MM.1S (cell line): Measurements from ENCODE around the gene RRP12.
A peak's percentile ranks its signal among the peaks of the same experiment; 100 is the strongest.

Source experiments
- DNase-seq: peaks from one replicate; pipeline ENCODE4 v3.0.0-alpha.2; 2015
- H2AFZ ChIP-seq: fragments of 300-600 bp; sonication (generic); 2 replicates; pipeline ENCODE4 v1.6.0; 2016; ENCODE audit warnings: antibody characterized with exemption, low read length
- H3F3A ChIP-seq: fragments of 300-600 bp; sonication (generic); 2 replicates; pipeline ENCODE4 v1.6.1; 2016; ENCODE audit warnings: mild to moderate bottlenecking, antibody characterized with exemption, low read length, moderate library complexity, mixed read lengths; ENCODE audit not compliant: insufficient read depth
- H3K27ac ChIP-seq: fragments of 300-600 bp; sonication (generic); 2 replicates; pipeline ENCODE4 v1.5.1; 2016; ENCODE audit warnings: mild to moderate bottlenecking, low read length
- H3K27me3 ChIP-seq: fragments of 300-600 bp; sonication (generic); replicated peaks from 2 replicates; pipeline ENCODE4 v1.6.0; 2016; ENCODE audit warnings: low read length; ENCODE audit not compliant: insufficient read depth
- H3K36me3 ChIP-seq: fragments of 300-600 bp; sonication (generic); replicated peaks from 2 replicates; pipeline ENCODE4 v1.6.1; 2016; ENCODE audit warnings: mild to moderate bottlenecking, low read length, mixed read lengths; ENCODE audit not compliant: insufficient read depth
- H3K4me1 ChIP-seq: fragments of 300-600 bp; sonication (generic); 2 replicates; pipeline ENCODE4 v1.6.1; 2016; ENCODE audit warnings: low read length, mixed read lengths
- H3K4me2 ChIP-seq: fragments of 300-600 bp; sonication (generic); 2 replicates; pipeline ENCODE4 v1.6.0; 2016; ENCODE audit warnings: low read depth, low read length
- H3K4me3 ChIP-seq: fragments of 300-600 bp; sonication (generic); 2 replicates; pipeline ENCODE4 v1.5.1; 2016; ENCODE audit warnings: low read length, mixed read lengths
- H3K79me2 ChIP-seq: fragments of 300-600 bp; sonication (generic); 2 replicates; pipeline ENCODE4 v1.6.1; 2016; ENCODE audit warnings: mixed run types, low read length, mixed read lengths
- H3K9ac ChIP-seq: fragments of 300-600 bp; sonication (generic); 2 replicates; pipeline ENCODE4 v1.6.1; 2016; ENCODE audit warnings: low read length, mixed read lengths
- H3K9me2 ChIP-seq: fragments of 300-600 bp; sonication (generic); replicated peaks from 2 replicates; pipeline ENCODE4 v1.6.1; 2016; ENCODE audit warnings: mild to moderate bottlenecking, low read length, mixed read lengths; ENCODE audit not compliant: insufficient read depth
- H3K9me3 ChIP-seq: fragments of 300-600 bp; sonication (generic); replicated peaks from 2 replicates; pipeline ENCODE4 v1.6.1; 2016; ENCODE audit warnings: mild to moderate bottlenecking, low read length, mixed read lengths; ENCODE audit not compliant: insufficient read depth
- H4K20me1 ChIP-seq: fragments of 300-600 bp; sonication (generic); 2 replicates; pipeline ENCODE4 v1.6.1; 2016; ENCODE audit warnings: mild to moderate bottlenecking, low read length, moderate library complexity, mixed read lengths; ENCODE audit not compliant: insufficient read depth
- EZH2 ChIP-seq: fragments of 300-600 bp; sonication (generic); optimal IDR thresholded peaks from 2 replicates; pipeline ENCODE3; 2017; ENCODE audit warnings: low read depth, mild to moderate bottlenecking, antibody characterized with exemption, low read length, mixed read lengths
- EZH2phosphoT487 ChIP-seq: fragments of 300-600 bp; sonication (generic); IDR thresholded peaks from 2 replicates; pipeline ENCODE4 v1.6.1; 2018; ENCODE audit warnings: antibody characterized with exemption, low read length
- TF ChIP-seq, protein P1 (sequence below): fragments of 300-600 bp; sonication (generic); IDR thresholded peaks from 2 replicates; pipeline ENCODE4 v1.5.1; 2016; ENCODE audit warnings: antibody characterized with exemption, low read length, mixed read lengths

The RRP12 gene, protein sequence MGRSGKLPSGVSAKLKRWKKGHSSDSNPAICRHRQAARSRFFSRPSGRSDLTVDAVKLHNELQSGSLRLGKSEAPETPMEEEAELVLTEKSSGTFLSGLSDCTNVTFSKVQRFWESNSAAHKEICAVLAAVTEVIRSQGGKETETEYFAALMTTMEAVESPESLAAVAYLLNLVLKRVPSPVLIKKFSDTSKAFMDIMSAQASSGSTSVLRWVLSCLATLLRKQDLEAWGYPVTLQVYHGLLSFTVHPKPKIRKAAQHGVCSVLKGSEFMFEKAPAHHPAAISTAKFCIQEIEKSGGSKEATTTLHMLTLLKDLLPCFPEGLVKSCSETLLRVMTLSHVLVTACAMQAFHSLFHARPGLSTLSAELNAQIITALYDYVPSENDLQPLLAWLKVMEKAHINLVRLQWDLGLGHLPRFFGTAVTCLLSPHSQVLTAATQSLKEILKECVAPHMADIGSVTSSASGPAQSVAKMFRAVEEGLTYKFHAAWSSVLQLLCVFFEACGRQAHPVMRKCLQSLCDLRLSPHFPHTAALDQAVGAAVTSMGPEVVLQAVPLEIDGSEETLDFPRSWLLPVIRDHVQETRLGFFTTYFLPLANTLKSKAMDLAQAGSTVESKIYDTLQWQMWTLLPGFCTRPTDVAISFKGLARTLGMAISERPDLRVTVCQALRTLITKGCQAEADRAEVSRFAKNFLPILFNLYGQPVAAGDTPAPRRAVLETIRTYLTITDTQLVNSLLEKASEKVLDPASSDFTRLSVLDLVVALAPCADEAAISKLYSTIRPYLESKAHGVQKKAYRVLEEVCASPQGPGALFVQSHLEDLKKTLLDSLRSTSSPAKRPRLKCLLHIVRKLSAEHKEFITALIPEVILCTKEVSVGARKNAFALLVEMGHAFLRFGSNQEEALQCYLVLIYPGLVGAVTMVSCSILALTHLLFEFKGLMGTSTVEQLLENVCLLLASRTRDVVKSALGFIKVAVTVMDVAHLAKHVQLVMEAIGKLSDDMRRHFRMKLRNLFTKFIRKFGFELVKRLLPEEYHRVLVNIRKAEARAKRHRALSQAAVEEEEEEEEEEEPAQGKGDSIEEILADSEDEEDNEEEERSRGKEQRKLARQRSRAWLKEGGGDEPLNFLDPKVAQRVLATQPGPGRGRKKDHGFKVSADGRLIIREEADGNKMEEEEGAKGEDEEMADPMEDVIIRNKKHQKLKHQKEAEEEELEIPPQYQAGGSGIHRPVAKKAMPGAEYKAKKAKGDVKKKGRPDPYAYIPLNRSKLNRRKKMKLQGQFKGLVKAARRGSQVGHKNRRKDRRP (N-terminal part only)

DNA sequence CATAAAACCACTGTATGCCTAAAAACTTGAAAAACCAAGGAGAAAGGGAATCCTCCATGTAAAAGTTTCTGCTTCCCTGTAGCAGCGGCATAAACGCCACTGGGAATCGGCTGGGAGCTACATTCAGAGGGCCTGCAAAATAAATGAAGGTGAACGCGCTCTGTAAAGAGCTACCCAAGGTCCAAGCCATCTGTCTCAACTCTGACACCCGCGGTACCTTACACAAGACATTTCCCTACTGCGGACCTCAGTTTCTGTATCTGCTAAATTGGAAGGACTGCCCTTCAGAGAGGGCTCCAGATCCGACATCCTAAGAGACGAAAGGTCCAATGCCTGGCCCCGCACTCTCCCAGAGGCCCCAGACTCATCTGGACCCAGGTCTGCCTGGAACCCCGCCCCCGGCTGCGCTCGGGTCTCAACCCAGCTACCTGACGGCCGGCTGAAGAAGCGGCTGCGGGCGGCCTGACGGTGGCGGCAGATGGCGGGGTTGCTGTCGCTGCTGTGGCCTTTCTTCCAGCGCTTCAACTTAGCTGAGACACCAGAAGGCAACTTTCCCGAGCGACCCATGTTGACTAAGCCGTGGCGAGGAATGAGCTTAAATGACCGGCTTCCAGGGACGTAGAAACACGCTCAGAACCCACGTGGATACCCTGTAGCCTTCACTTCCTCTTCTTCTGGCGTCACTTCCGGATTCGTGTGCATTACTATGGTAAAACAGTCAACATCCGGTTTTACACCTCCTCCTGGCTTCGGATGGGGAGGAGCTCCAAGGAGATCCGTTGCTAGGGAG is at the start of gene RRP12:
Gene RRP12, minus strand, starts transcription at position 676 of the 790 bp plus-strand sequence. Its CDS starts 109 bp downstream, at position 567.
- Histone ChIP-seq H4K20me1 (no peaks in the 10 kb centered on the region), H3K9me2 (no peaks in the 10 kb centered on the region), H3K27me3 (no peaks in the 10 kb centered on the region), H3K4me1 (no peaks in the 10 kb centered on the region), H3K9me3 (no peaks in the 10 kb centered on the region), H3K4me3 (peak within 1 kb of the TSS; percentile 93), H3F3A (peaks cover 11% of the 10 kb centered on the region; the same call in 1 of the 2 replicates), H3K79me2 (peaks cover 32% of the 10 kb centered on the region), H3K36me3 (0 out of 2 replicates have a peak, but pooled peaks cover 2% of the 10 kb centered on the region), H3K4me2 (peak within 1 kb of the TSS; percentile 83), H2AFZ (peak within 1 kb of the TSS; percentile 46), H3K27ac (peak within 1 kb of the TSS; percentile 89), H3K9ac (peak within 1 kb of the TSS; percentile 97)
- no peak for TF ChIP-seq EZH2phosphoT487
- TF ChIP-seq, protein P1, sequence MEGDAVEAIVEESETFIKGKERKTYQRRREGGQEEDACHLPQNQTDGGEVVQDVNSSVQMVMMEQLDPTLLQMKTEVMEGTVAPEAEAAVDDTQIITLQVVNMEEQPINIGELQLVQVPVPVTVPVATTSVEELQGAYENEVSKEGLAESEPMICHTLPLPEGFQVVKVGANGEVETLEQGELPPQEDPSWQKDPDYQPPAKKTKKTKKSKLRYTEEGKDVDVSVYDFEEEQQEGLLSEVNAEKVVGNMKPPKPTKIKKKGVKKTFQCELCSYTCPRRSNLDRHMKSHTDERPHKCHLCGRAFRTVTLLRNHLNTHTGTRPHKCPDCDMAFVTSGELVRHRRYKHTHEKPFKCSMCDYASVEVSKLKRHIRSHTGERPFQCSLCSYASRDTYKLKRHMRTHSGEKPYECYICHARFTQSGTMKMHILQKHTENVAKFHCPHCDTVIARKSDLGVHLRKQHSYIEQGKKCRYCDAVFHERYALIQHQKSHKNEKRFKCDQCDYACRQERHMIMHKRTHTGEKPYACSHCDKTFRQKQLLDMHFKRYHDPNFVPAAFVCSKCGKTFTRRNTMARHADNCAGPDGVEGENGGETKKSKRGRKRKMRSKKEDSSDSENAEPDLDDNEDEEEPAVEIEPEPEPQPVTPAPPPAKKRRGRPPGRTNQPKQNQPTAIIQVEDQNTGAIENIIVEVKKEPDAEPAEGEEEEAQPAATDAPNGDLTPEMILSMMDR, result no peak; the same call in none of the 2 replicates
- no peak for TF ChIP-seq EZH2
- peak; percentile 99 for DNase-seq

DNA sequence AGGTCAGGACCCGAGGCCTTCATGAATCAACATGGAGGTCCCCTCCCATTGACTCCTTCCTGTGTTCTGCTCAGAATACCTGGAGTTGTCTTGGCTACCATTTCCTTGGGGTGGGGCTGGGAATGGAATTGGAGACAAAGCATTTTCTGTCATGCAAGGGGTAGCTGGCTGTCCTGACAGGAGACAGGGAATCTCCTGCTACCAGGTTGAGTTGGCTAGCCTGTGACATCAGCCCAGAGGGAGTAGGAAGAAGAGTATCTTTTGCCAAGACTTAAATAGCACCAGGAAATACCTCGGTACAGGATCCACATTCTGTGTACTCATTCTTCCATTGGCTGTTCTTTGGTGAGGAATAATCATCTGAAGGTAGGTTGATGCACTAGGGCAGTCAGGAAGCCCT is 49.7 kb upstream of the RRP12 start:
- H3K9me3 ChIP-seq, result no peaks in the 10 kb centered on the region
- TF ChIP-seq, protein P1, result no peak
- no peak for TF ChIP-seq EZH2
- no peak for TF ChIP-seq EZH2phosphoT487
- H3F3A ChIP-seq, result no peaks in the 10 kb centered on the region
- peaks cover 67% of the 10 kb centered on the region for H3K79me2 ChIP-seq
- no peaks in the 10 kb centered on the region for H3K9me2 ChIP-seq
- H3K27me3 ChIP-seq, result no peaks in the 10 kb centered on the region
- H2AFZ ChIP-seq, result no peak overlapping the region
- 0 out of 2 replicates have a peak, but pooled peaks cover 6% of the 10 kb centered on the region for H3K4me1 ChIP-seq
- H4K20me1 ChIP-seq, result no peaks in the 10 kb centered on the region
- no peak overlapping the region for H3K27ac ChIP-seq
- H3K4me2 ChIP-seq, result no peak overlapping the region
- DNase-seq, result no peak
- H3K9ac ChIP-seq, result no peak overlapping the region
- H3K4me3 ChIP-seq, result no peak overlapping the region
- no peaks in the 10 kb centered on the region for H3K36me3 ChIP-seq
